HuH-7 (cell line): ENCODE measurements around the gene PDE4A.
"Not testable (repeated sequence)": the region's sequence is repeated elsewhere in the genome, so short reads cannot be mapped to it uniquely, and the experiment has no call there.

ENCODE experiments used
- DNase-seq: peaks from one replicate; pipeline ENCODE4 v3.0.0; 2011; ENCODE audit warnings: low spot score

PDE4A gene

GRCh38 chr19:10424011-10424637, 3.8 kb downstream of the PDE4A start:
- DNase-seq, result peak; percentile 92

DNA sequence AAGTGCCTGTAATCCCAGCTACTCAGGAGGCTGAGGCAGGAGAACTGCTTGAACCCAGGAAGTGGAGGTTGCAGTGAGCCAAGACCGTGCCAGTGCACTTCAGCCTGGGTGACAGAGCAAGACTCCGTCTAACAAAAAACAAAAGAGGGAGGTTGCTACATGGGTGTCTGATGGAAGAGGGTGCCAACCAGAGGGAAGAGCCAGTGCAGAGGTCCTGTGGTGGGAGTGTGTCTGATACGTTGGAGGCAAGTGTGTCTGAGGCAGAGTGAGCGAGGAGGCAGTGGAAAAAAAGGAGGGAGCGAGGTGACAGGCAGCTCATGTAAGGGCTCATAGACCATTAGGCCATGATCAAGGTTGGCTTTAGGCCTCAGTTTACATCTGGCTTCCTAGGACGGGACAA, 6.8 kb downstream of the PDE4A start:
- DNase-seq, result no peak

DNA sequence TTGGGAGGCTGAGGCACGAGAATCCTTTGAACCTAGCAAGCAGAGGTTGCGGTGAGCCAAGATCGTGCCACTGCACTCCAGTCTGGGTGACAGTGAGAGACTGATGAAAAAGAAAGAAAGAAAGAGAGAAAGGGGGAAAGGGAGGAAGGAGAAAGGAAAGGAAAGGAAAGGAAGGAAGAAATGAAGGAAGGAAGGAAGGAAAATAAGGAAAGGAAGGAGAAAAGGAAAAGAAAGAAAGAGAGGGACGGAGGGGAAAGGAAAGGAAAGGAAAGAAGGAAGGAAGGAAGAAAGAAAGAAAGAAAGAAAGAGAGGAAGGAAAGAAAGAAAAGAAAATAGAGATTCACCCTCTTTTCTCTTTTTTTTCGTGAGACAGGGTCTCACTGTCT, 8.7 kb downstream of the PDE4A start:
- no peak for DNase-seq

DNA sequence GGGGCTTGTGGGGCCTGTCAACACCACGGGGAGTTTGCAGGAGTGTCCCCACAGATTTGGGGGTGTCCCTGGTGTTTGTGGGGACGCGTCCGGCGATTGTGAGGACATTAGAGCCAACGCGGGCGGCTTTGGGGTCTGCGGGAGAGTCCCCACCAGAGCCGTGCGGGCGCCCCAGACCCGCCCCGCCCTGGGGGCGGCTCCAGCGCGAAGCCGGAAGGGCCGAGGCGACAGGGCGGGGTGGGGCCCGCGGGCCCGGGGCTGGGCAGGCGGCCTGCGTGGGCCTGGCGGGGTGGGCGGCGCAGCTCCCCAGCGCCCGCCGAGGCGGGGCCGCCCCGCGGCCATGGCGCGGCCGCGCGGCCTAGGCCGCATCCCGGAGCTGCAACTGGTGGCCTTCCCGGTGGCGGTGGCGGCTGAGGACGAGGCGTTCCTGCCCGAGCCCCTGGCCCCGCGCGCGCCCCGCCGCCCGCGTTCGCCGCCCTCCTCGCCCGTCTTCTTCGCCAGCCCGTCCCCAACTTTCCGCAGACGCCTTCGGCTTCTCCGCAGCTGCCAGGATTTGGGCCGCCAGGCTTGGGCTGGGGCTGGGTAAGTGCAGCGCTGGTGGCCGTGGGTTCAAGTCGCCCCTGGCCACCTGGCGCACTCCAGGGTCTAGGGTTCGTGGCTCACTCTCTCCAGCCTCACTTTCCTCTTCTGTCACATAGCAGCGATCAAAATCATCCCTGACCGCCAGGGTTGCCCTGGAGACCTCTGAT, 10.3 kb downstream of the PDE4A start:
- peak; percentile 68 for DNase-seq

DNA sequence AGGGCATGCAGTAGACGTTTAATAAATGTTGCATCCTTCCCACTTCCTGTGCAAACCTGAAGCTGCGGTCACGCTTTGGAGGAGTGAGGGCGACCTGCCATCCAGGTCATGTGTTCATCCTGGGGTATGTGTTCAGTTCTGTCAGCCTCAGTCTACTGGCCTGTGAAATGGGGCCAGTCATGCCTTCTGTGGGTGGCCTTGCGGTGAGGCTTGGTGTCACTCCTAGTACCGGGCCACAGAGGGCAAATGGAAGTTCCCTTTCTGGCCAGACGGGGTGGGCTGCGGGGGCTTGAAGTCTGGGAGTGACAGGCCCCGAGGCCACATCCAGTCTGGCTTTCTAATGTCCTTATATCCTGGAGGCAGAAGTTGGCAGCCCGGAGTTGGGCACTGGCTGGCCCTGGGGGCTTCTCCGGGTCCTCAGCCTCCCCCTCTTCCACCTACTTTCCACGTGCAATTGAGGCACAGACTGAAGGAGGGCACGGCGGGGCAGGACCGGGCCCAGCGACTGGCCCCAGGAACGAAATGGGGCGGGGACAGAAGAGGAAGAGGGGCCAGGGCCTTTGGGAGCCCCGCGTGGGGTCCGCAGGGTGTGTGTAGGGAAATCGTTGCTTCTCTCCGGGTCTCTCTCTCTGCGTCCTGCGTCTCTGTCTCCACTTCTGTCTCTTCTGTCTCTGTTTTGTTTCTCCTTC, 11.1 kb downstream of the PDE4A start:
- DNase-seq, result no peak

DNA sequence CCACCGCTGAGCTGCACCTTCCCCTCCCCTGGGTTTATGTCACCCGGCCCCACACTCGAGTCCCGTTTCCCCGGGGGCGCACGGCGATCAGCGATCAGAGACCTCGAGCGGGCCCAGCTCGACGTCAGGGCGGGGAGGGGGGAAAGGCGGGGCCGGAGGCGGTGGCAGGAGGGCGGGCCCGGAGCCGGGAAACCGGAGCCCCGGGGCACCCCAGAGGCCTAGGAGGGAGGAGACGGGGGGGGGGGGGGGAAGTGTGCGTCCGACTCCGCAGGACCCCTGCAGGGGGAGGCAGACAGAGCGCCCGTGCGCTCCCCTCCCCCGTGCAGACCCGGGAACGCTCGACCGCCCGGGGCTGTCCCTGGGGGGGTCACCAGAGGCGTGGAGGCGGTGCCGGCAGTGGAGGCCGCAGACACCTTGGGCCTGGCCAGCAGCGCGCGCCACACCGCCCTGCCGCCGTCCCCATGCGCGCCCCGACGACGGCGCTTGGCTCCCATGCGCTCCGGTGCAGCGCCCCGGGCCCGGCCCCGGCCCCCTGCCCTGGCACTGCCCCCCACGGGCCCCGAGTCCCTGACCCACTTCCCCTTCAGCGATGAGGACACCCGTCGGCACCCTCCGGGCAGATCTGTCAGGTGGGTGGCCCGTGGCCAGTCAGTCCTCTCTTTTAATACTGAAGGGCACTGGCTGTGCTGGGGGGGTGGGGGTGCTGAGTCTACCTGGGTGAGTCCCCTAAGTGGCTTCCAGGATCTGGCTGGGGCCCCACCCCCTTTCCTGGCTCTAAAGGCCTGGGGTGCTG, 11.8 kb downstream of the PDE4A start:
- DNase-seq, result peak; percentile 62

DNA sequence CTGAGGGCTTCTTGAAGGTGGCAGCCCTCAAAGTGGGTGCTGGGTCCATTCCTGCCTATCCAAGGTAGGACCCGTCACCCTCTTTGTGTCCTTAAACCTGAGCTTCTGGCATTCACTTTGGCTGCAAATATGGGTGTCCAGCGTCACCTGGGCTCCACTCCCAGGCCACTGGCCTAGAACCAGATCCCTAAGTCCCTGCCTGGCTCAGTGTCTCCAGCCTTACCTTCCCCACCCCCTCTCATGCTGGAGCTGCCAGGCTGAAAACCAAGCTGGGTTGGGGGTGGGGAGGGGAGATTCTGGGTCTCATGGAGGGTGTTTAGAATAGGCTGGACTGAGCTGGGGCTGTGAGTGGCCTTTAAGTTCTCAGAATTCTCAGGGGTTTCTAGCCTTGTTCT, 12.4 kb downstream of the PDE4A start:
- no peak for DNase-seq

GRCh38 chr19:10433131-10433536, 12.8 kb downstream of the PDE4A start:
- no peak for DNase-seq

- DNase-seq, result no peak
Measured at GRCh38 chr19:10439588-10439987, 19.2 kb downstream of the PDE4A start.

DNA sequence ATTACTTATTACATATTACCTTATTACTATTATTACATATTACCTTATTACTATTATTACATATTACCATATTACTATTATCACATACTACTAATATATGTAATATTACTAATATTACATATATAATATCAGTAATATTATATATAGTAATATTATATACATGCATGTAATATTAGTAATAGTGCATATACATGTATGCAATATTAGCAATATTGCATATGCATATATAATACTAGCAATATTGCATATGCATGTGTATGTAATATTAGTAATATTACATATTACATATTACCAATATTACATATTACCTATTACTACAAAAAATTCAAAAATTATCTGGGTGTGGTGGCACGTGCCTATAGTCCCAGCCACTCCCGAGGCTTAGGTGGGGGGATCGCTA, 22.4 kb downstream of the PDE4A start:
- no peak for DNase-seq

DNA sequence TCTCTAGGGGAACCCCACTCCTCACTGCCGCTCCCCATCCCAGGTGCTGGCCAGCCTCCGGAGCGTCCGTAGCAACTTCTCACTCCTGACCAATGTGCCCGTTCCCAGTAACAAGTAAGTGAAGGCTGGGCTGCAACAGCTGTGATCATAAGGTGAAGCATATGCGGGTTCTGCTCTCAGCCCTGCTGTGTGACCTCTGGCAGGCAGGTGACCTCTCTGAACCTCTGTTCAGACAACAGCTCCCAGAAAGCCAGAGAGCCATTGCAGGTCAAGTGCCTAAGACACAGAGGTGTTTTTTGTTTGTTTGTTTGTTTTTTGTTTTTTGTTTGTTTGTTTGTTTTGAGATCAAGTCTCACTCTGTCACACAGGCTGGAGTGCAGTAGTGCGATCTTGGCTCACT, 28.7 kb downstream of the PDE4A start:
- DNase-seq, result no peak

- DNase-seq, result no peak
Measured at GRCh38 chr19:10450191-10450852, 30.0 kb downstream of the PDE4A start.

DNA sequence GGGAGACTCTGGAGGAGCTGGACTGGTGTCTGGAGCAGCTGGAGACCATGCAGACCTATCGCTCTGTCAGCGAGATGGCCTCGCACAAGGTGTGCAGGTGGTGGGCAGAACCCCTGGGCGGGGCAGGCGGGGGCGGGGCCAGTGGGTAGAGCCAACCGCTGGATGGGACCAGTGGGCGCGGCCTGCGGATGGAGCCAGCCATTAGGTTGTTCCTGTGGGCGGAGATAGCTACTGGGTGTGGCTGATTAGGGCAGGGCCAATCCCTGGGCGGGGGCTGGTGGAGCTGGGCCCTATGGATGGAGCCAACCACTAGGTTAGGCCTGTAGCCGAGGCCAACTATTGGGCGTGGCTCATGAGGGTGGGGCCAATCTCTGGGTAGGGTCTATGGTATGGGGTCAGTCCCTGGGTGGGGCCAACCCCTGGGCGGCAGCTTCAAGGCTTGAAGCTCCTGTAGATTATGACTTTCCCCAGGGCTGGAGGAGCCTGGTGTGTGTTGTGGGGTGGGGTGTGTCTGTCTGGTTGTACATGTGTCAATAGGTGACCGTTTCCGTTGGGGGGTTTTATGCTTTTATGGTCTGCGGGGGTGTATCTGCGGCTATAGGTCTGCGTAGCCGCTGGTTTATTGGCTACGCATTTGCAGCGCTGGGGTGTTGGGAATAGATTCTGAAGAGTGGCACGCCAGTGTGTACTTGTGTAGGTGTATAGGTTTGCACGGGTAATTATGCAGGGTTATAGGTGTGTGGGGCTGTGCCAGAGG, 30.7 kb downstream of the PDE4A start:
- DNase-seq, result no peak

GRCh38 chr19:10452726-10453618, 32.6 kb downstream of the PDE4A start:
- no peak for DNase-seq

- no peak for DNase-seq
Measured at GRCh38 chr19:10453852-10454251, 33.5 kb downstream of the PDE4A start.

DNA sequence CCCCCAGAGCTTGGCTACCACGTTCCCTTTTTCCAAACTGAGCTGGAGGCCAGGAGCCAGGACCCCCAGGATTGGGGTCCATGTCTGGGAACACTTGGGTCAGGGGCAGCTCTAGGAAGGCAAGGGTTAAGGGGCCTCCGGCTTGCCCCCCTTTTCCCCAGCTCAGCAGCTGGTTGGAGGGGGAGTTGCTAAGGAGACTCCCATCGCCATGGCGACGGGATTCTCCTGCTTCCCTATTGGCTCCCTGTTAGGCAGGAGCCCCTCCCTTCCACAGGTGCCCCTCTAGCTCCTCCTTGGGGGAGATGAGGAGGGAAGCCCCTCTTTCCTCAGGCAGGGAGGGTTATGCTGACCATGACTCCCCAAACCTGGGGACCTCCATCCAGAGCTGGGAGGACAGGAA, 33.9 kb downstream of the PDE4A start:
- DNase-seq, result no peak

- DNase-seq, result not testable (repeated sequence)
Measured at GRCh38 chr19:10458733-10459132, 38.4 kb downstream of the PDE4A start.

GRCh38 chr19:10460714-10461046, 40.3 kb downstream of the PDE4A start:
- no peak for DNase-seq

GRCh38 chr19:10461047-10461949, 41.0 kb downstream of the PDE4A start:
- peak; percentile 71 for DNase-seq
